Upper lobe of right lung (tissue), 1 donor: ENCODE data around the gene PGS1. TPM values are rescaled to one million over a fixed set of nuclear protein-coding genes. Genes with fewer than 3 reads are reported as not detected.
A peak's percentile ranks its signal among the peaks of the same experiment; 100 is the strongest.

Source experiments
- ATAC-seq: fragments of 200-7000 bp; cut with Tn5 transposase; one replicate; pipeline ENCODE4 v1.9.1; 2020; ENCODE audit warnings: mild to moderate bottlenecking, moderate library complexity
- DNase-seq: peaks from one replicate; pipeline ENCODE4 v3.0.0-alpha.2; 2020
- H3K27ac ChIP-seq: fragments of 200-600 bp; one replicate; pipeline ENCODE4 v1.8.0; 2022
- H3K27me3 ChIP-seq: fragments of 200-600 bp; one replicate; pipeline ENCODE4 v1.8.0; 2022; ENCODE audit warnings: mild to moderate bottlenecking
- H3K36me3 ChIP-seq: fragments of 200-600 bp; one replicate; pipeline ENCODE4 v1.8.0; 2022
- H3K4me1 ChIP-seq: fragments of 200-600 bp; one replicate; pipeline ENCODE4 v1.8.0; 2022
- H3K4me3 ChIP-seq: fragments of 200-600 bp; one replicate; pipeline ENCODE4 v1.8.0; 2022; ENCODE audit warnings: mild to moderate bottlenecking
- H3K9me3 ChIP-seq: fragments of 200-600 bp; one replicate; pipeline ENCODE4 v1.8.0; 2022
- intact Hi-C: fragments of 100-400 bp; cut with DNase I; formaldehyde crosslinking; loops from one replicate; pipeline ENCODE4 v1.11.0; 2022
- total RNA-seq: library from RNA; stranded (reverse); fragmentation: NEBNext Ultra II Directional; extraction: Animal tissue kit (Norgen Biotek cat#: 25700); gene quantifications from one replicate; pipeline ENCODE4 v1.2.1, GENCODE V29; 2021
- TF ChIP-seq, protein P1 (sequence below): fragments of 200-600 bp; IDR thresholded peaks from one replicate; pipeline ENCODE4 v1.8.0; 2022; ENCODE audit warnings: antibody characterized with exemption
- donor health status: DM: no; HTN: yes; CAD: no; lungs with severe emphysema.

PGS1 gene
- total RNA-seq, 1 donor from 2014 or later: 95.5 TPM

- DNase-seq: no peak
- intact Hi-C loops: no loop called here
- H3K4me3 ChIP-seq: no peak overlapping the region
- peaks cover 34% of the 10 kb centered on the region for H3K36me3 ChIP-seq
- peak; percentile 69 for ATAC-seq
- H3K9me3 ChIP-seq: no peaks in the 10 kb centered on the region
- peaks cover 94% of the 10 kb centered on the region for H3K4me1 ChIP-seq
- peak overlapping the region; percentile 83 for H3K27ac ChIP-seq
- TF ChIP-seq, protein P1, sequence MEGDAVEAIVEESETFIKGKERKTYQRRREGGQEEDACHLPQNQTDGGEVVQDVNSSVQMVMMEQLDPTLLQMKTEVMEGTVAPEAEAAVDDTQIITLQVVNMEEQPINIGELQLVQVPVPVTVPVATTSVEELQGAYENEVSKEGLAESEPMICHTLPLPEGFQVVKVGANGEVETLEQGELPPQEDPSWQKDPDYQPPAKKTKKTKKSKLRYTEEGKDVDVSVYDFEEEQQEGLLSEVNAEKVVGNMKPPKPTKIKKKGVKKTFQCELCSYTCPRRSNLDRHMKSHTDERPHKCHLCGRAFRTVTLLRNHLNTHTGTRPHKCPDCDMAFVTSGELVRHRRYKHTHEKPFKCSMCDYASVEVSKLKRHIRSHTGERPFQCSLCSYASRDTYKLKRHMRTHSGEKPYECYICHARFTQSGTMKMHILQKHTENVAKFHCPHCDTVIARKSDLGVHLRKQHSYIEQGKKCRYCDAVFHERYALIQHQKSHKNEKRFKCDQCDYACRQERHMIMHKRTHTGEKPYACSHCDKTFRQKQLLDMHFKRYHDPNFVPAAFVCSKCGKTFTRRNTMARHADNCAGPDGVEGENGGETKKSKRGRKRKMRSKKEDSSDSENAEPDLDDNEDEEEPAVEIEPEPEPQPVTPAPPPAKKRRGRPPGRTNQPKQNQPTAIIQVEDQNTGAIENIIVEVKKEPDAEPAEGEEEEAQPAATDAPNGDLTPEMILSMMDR: no peak
- H3K27me3 ChIP-seq: no peaks in the 10 kb centered on the region
These were observed 38.5 kb downstream of the PGS1 start for GRCh38 chr17:78416791-78417530.

GRCh38 chr17:78417531-78417909, 39.1 kb downstream of the PGS1 start:
- intact Hi-C loops: no loop called here
- H3K4me1 ChIP-seq: peaks cover 89% of the 10 kb centered on the region
- no peak for ATAC-seq
- H3K36me3 ChIP-seq: peaks cover 34% of the 10 kb centered on the region
- TF ChIP-seq, protein P1: no peak
- H3K4me3 ChIP-seq: no peak overlapping the region
- H3K9me3 ChIP-seq: no peaks in the 10 kb centered on the region
- DNase-seq: no peak
- H3K27me3 ChIP-seq: no peaks in the 10 kb centered on the region
- peak overlapping the region; percentile 83 for H3K27ac ChIP-seq

- Histone ChIP-seq H3K4me3 (no peak overlapping the region), H3K36me3 (peaks cover 41% of the 10 kb centered on the region), H3K4me1 (peaks cover 81% of the 10 kb centered on the region), H3K27ac (peak overlapping the region; percentile 83), H3K9me3 (no peaks in the 10 kb centered on the region), H3K27me3 (no peaks in the 10 kb centered on the region)
- DNase-seq (no peak), ATAC-seq (no peak)
- intact Hi-C loops: no loop called here
- TF ChIP-seq, protein P1: no peak
These were observed 40.0 kb downstream of the PGS1 start for GRCh38 chr17:78418326-78419026.

- H3K27ac ChIP-seq: no peak overlapping the region
- H3K36me3 ChIP-seq: peaks cover 58% of the 10 kb centered on the region
- no peak for ATAC-seq
These were observed 41.7 kb downstream of the PGS1 start for GRCh38 chr17:78419970-78420815.

GRCh38 chr17:78421084-78421533, 42.7 kb downstream of the PGS1 start:
- DNase-seq (no peak), ATAC-seq (no peak)
- no peak overlapping the region for H3K27ac ChIP-seq
- intact Hi-C loops: loop anchor here (5.0 kb wide), 2 partner anchors 59 to 134 kb away; partner anchors contain the start of gene SOCS3
- no peaks in the 10 kb centered on the region for H3K9me3 ChIP-seq
- TF ChIP-seq, protein P1: no peak
- peaks cover 59% of the 10 kb centered on the region for H3K4me1 ChIP-seq
- H3K36me3 ChIP-seq: peaks cover 56% of the 10 kb centered on the region
- H3K27me3 ChIP-seq: no peaks in the 10 kb centered on the region
- H3K4me3 ChIP-seq: no peak overlapping the region

More at GRCh38 chr17:78419970-78420815, 41.7 kb downstream of the PGS1 start:
- TF ChIP-seq, protein P1: no peak
- Histone ChIP-seq H3K4me1 (peaks cover 63% of the 10 kb centered on the region), H3K4me3 (no peak overlapping the region), H3K27me3 (no peaks in the 10 kb centered on the region), H3K9me3 (no peaks in the 10 kb centered on the region)
- DNase-seq: no peak
- intact Hi-C loops: loop anchor here (5.0 kb wide), 2 partner anchors 58 to 133 kb away; partner anchors contain the start of gene SOCS3
